WTC11 (cell line): ENCODE results near the gene HAGHL. TPM values are rescaled to one million over a fixed set of nuclear protein-coding genes. Genes with fewer than 3 reads are reported as not detected.

Experiments
- ATAC-seq: fragments of 200-7000 bp; cut with Tn5 transposase; 2 replicates; pipeline ENCODE4 v1.10.0; 2021; ENCODE audit warnings: mild to moderate bottlenecking, moderate library complexity
- CTCF ChIA-PET: fragments of 300-600 bp; sonication (Branson Sonifier 250); formaldehyde crosslinking; loops from one replicate; lab custom pipeline; 2021; ENCODE audit warnings: antibody characterized with exemption; lab: Charles Lee
- POLR2A ChIA-PET: fragments of 350-600 bp; sonication (Branson Sonifier 250); formaldehyde crosslinking; loops from one replicate; lab custom pipeline; 2021; ENCODE audit warnings: antibody characterized with exemption; lab: Charles Lee
- DNase-seq: peaks from one replicate; pipeline ENCODE4 v3.0.0; 2021; ENCODE audit warnings: low spot score
- H3K27ac Mint-ChIP-seq: 2 replicates; pipeline ENCODE4 v1.8.0; 2021; ENCODE audit warnings: mixed read lengths
- H3K27me3 Mint-ChIP-seq: 2 replicates; pipeline ENCODE4 v1.8.0; 2021; ENCODE audit warnings: low read depth, mild to moderate bottlenecking, moderate library complexity, mixed read lengths
- H3K36me3 Mint-ChIP-seq: 2 replicates; pipeline ENCODE4 v1.8.0; 2021; ENCODE audit warnings: mixed read lengths
- H3K4me1 Mint-ChIP-seq: 2 replicates; pipeline ENCODE4 v1.8.0; 2022; ENCODE audit warnings: mixed read lengths
- H3K4me3 Mint-ChIP-seq: 2 replicates; pipeline ENCODE4 v1.8.0; 2021; ENCODE audit warnings: mild to moderate bottlenecking, moderate library complexity, mixed read lengths
- H3K9me3 Mint-ChIP-seq: 2 replicates; pipeline ENCODE4 v1.8.0; 2021; ENCODE audit warnings: mixed read lengths
- ARID4B ChIP-seq: sonication (generic); formaldehyde crosslinking; IDR thresholded peaks from 2 replicates; pipeline ENCODE4 v1.8.0; 2023; ENCODE audit warnings: missing genetic modification reagents, mild to moderate bottlenecking, borderline replicate concordance
- EMX1 ChIP-seq: fragments of 250-450 bp; sonication (Bioruptor Pico); IDR thresholded peaks from 2 replicates; pipeline ENCODE4 v1.8.0; 2021; ENCODE audit warnings: mild to moderate bottlenecking
- FOXJ3 ChIP-seq: sonication (generic); formaldehyde crosslinking; IDR thresholded peaks from 2 replicates; pipeline ENCODE4 v1.9.0; 2021; ENCODE audit warnings: missing genetic modification reagents, mild to moderate bottlenecking, borderline replicate concordance
- GRHL2 ChIP-seq: fragments of 250-450 bp; sonication (Bioruptor Pico); IDR thresholded peaks from 2 replicates; pipeline ENCODE4 v1.8.0; 2022; ENCODE audit warnings: mild to moderate bottlenecking, moderate library complexity; ENCODE audit not compliant: insufficient replicate concordance, severe bottlenecking
- JUN ChIP-seq: sonication (generic); formaldehyde crosslinking; IDR thresholded peaks from 2 replicates; pipeline ENCODE4 v1.8.0; 2023; ENCODE audit warnings: mild to moderate bottlenecking, missing genetic modification reagents
- KAT7 ChIP-seq: sonication (generic); formaldehyde crosslinking; IDR thresholded peaks from 2 replicates; pipeline ENCODE4 v1.8.1; 2023; ENCODE audit warnings: missing genetic modification reagents, mild to moderate bottlenecking, borderline replicate concordance
- NFE2L1 ChIP-seq: sonication (generic); formaldehyde crosslinking; IDR thresholded peaks from 2 replicates; pipeline ENCODE4 v1.8.1; 2023; ENCODE audit warnings: missing genetic modification reagents
- RORB ChIP-seq: fragments of 250-450 bp; sonication (Bioruptor Pico); IDR thresholded peaks from 2 replicates; pipeline ENCODE4 v1.9.0; 2021; ENCODE audit warnings: mild to moderate bottlenecking
- SOX15 ChIP-seq: fragments of 250-450 bp; sonication (Bioruptor Pico); IDR thresholded peaks from 2 replicates; pipeline ENCODE4 v1.9.0; 2021; ENCODE audit warnings: mild to moderate bottlenecking
- ZNF219 ChIP-seq: sonication (generic); formaldehyde crosslinking; IDR thresholded peaks from 2 replicates; pipeline ENCODE4 v1.8.0; 2023; ENCODE audit warnings: missing genetic modification reagents, mild to moderate bottlenecking, borderline replicate concordance
- total RNA-seq: library from RNA; stranded (reverse); gene quantifications from 3 replicates; pipeline ENCODE4 v1.2.3, GENCODE V29; 2021
- TF ChIP-seq, protein P1 (sequence below): sonication (generic); formaldehyde crosslinking; IDR thresholded peaks from 2 replicates; pipeline ENCODE4 v1.8.0; 2022; ENCODE audit warnings: mild to moderate bottlenecking, missing genetic modification reagents
- TF ChIP-seq, protein P2 (sequence below): sonication (generic); formaldehyde crosslinking; IDR thresholded peaks from 2 replicates; pipeline ENCODE4 v1.8.1; 2023; ENCODE audit warnings: mild to moderate bottlenecking, missing genetic modification reagents
- TF ChIP-seq, protein P3 (sequence below): sonication (generic); formaldehyde crosslinking; IDR thresholded peaks from 2 replicates; pipeline ENCODE4 v1.8.0; 2022; ENCODE audit warnings: missing genetic modification reagents
- TF ChIP-seq, protein P4 (sequence below): fragments of 250-450 bp; sonication (Bioruptor Pico); IDR thresholded peaks from 2 replicates; pipeline ENCODE4 v1.8.0; 2021; ENCODE audit warnings: mild to moderate bottlenecking

The HAGHL gene
- total RNA-seq, 1 experiment from 2014 or later = 41.7 TPM

DNA sequence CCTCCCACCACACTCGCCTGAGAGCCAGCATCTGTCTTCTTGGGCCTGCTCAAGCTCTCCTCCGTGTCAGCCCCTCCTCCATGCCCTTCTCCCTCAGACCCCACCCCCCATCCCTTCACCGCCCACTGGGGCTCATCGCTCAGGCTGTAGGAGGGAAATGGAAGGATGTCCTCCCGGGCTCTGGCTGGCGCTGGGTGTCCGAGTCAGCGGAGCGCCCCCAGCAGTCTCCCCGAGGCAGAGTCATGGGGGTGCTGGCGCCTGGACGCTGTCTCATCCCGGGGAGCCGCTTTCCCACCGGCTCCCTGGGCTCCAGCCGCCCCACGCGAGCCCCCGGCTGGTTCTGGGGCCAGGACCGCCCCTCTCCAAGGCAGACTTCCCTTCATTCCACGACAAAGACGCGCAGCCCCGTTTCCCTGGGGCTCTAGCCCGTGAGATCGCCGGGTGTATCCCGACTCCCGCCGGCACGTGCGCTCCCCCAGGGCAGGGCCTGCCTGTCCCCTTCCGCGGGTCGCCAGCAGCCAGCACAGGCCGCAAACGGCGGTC is 6.4 kb upstream of the HAGHL start (continued):
- no peak for TF ChIP-seq KAT7 (CRISPR knock-in tag)
- TF ChIP-seq, protein P1, sequence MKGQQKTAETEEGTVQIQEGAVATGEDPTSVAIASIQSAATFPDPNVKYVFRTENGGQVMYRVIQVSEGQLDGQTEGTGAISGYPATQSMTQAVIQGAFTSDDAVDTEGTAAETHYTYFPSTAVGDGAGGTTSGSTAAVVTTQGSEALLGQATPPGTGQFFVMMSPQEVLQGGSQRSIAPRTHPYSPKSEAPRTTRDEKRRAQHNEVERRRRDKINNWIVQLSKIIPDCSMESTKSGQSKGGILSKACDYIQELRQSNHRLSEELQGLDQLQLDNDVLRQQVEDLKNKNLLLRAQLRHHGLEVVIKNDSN (CRISPR knock-in tag) = 0 out of 2 replicates have a peak, but pooled peaks have one; percentile 18
- TF ChIP-seq, protein P2, sequence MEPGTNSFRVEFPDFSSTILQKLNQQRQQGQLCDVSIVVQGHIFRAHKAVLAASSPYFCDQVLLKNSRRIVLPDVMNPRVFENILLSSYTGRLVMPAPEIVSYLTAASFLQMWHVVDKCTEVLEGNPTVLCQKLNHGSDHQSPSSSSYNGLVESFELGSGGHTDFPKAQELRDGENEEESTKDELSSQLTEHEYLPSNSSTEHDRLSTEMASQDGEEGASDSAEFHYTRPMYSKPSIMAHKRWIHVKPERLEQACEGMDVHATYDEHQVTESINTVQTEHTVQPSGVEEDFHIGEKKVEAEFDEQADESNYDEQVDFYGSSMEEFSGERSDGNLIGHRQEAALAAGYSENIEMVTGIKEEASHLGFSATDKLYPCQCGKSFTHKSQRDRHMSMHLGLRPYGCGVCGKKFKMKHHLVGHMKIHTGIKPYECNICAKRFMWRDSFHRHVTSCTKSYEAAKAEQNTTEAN (CRISPR knock-in tag) = peak; percentile 61; the same call in 1 of the 2 replicates
- TF ChIP-seq, protein P3, sequence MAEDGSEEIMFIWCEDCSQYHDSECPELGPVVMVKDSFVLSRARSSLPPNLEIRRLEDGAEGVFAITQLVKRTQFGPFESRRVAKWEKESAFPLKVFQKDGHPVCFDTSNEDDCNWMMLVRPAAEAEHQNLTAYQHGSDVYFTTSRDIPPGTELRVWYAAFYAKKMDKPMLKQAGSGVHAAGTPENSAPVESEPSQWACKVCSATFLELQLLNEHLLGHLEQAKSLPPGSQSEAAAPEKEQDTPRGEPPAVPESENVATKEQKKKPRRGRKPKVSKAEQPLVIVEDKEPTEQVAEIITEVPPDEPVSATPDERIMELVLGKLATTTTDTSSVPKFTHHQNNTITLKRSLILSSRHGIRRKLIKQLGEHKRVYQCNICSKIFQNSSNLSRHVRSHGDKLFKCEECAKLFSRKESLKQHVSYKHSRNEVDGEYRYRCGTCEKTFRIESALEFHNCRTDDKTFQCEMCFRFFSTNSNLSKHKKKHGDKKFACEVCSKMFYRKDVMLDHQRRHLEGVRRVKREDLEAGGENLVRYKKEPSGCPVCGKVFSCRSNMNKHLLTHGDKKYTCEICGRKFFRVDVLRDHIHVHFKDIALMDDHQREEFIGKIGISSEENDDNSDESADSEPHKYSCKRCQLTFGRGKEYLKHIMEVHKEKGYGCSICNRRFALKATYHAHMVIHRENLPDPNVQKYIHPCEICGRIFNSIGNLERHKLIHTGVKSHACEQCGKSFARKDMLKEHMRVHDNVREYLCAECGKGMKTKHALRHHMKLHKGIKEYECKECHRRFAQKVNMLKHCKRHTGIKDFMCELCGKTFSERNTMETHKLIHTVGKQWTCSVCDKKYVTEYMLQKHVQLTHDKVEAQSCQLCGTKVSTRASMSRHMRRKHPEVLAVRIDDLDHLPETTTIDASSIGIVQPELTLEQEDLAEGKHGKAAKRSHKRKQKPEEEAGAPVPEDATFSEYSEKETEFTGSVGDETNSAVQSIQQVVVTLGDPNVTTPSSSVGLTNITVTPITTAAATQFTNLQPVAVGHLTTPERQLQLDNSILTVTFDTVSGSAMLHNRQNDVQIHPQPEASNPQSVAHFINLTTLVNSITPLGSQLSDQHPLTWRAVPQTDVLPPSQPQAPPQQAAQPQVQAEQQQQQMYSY (CRISPR knock-in tag) = no peak
- no peak for TF ChIP-seq EMX1 (CRISPR knock-in tag)
- TF ChIP-seq RORB (CRISPR knock-in tag) = no peak
- no peak for TF ChIP-seq JUN
- no peak for TF ChIP-seq SOX15
- peak; percentile 91; the same call in 1 of the 2 replicates for TF ChIP-seq ARID4B (CRISPR knock-in tag)
- TF ChIP-seq FOXJ3 (CRISPR knock-in tag) = no peak

DNA sequence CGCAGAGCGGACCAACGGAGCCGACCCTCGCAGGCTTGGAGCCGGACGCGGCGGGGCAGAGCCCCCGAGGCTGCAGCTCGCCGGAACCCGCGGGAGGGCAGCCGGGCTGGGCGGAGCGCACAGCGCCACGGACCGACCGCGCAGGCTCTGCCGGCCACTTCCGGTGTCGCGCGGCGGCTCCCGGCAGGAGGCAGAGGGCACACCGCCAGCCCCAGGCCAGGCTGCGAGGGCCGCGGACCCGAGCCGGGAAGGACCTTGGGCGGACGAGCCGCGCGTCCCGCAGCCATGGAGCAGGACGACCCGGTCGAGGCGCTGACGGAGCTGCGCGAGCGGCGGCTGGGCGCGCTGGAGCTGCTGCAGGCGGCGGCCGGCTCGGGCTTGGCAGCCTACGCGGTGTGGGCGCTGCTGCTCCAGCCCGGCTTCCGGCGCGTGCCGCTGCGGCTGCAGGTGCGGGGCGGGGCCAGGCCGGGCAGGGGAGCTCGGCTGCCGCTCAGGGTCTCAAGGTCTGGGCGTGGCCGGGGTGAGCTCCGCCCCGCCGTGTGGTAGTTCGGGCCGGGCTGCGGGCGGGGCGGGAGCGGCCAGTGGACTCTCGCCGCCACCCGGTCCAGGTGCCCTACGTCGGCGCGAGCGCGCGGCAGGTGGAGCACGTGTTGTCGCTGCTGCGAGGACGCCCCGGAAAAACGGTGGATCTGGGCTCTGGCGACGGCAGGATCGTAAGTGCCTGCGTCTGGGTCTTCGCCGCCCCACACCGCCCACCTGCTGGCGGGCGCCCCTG is 5.7 kb upstream of the HAGHL start, which contains the start of gene ANTKMT:
TSS of gene ANTKMT (plus strand) at position 157 of the 775 bp plus-strand sequence. CDS start at position 286, 129 bp downstream.
- Mint-ChIP-seq H3K9me3 (no peaks in the 10 kb centered on the region), H3K27me3 (peaks cover 13% of the 10 kb centered on the region), H3K4me3 (peak within 1 kb of the TSS; percentile 74), H3K4me1 (peaks cover 13% of the 10 kb centered on the region), H3K36me3 (no peaks in the 10 kb centered on the region; the same call in 1 of the 2 replicates), H3K27ac (peak within 1 kb of the TSS; percentile 63)
- ChIA-PET POLR2A (interaction anchor here (0.6 to 2.9 kb wide), 9 partner anchors 9 to 86 kb away, joined by 3 to 10 read pairs (median 4); partner anchors contain the start of genes CHTF18, CIAO3, RHOT2 and RPUSD1), CTCF (interaction anchor here (0.6 to 2.8 kb wide), 20 partner anchors 9 to 659 kb away, joined by 3 to 28 read pairs (median 6); partner anchors contain the start of genes CHTF18, CIAO3, JMJD8 and RHOT2)
- ATAC-seq = peak; percentile 77
- peak; percentile 97 for DNase-seq
- no peak for TF ChIP-seq GRHL2
- peak; percentile 91; the same call in 1 of the 2 replicates for TF ChIP-seq NFE2L1 (CRISPR knock-in tag)
- peak; percentile 83; the same call in 1 of the 2 replicates for TF ChIP-seq ARID4B (CRISPR knock-in tag)
- TF ChIP-seq FOXJ3 (CRISPR knock-in tag) = no peak
- TF ChIP-seq ZNF219 (CRISPR knock-in tag) = peak; percentile 86; the same call in 1 of the 2 replicates
- TF ChIP-seq, protein P4, sequence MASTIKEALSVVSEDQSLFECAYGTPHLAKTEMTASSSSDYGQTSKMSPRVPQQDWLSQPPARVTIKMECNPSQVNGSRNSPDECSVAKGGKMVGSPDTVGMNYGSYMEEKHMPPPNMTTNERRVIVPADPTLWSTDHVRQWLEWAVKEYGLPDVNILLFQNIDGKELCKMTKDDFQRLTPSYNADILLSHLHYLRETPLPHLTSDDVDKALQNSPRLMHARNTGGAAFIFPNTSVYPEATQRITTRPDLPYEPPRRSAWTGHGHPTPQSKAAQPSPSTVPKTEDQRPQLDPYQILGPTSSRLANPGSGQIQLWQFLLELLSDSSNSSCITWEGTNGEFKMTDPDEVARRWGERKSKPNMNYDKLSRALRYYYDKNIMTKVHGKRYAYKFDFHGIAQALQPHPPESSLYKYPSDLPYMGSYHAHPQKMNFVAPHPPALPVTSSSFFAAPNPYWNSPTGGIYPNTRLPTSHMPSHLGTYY (CRISPR knock-in tag) = no peak
